ENCODE results near the gene SMAP1.
A peak's percentile ranks its signal among the peaks of the same experiment; 100 is the strongest.
"Not testable (repeated sequence)": the region's sequence is repeated elsewhere in the genome, so short reads cannot be mapped to it uniquely, and the experiment has no call there.

SMAP1 gene

GRCh38 chr6:70684794-70685493 lies 17.3 kb downstream of the SMAP1 start:
- DNase-seq: no peak

GRCh38 chr6:70685494-70686180 lies 18.0 kb downstream of the SMAP1 start:
- no peak for DNase-seq

- DNase-seq: peak; percentile 71
Measured at GRCh38 chr6:70686548-70687133, 19.0 kb downstream of the SMAP1 start.

- no peak for DNase-seq
Measured at GRCh38 chr6:70693887-70694286, 26.2 kb downstream of the SMAP1 start.

- DNase-seq: no peak
Measured at GRCh38 chr6:70694371-70694770, 26.7 kb downstream of the SMAP1 start.

- DNase-seq: no peak
Measured at GRCh38 chr6:70700922-70701876, 33.5 kb downstream of the SMAP1 start.

GRCh38 chr6:70705772-70706171 lies 38.1 kb downstream of the SMAP1 start:
- DNase-seq: no peak

GRCh38 chr6:70706491-70707123 lies 38.9 kb downstream of the SMAP1 start:
- DNase-seq: peak; percentile 80

GRCh38 chr6:70707893-70708292 lies 40.2 kb downstream of the SMAP1 start:
- DNase-seq: no peak

GRCh38 chr6:70708448-70708847 lies 40.8 kb downstream of the SMAP1 start:
- no peak for DNase-seq

GRCh38 chr6:70709826-70710225 lies 42.1 kb downstream of the SMAP1 start:
- no peak for DNase-seq

GRCh38 chr6:70714716-70715257 lies 47.1 kb downstream of the SMAP1 start:
- no peak for DNase-seq

- DNase-seq: no peak
Measured at GRCh38 chr6:70717038-70717801, 49.5 kb downstream of the SMAP1 start.

- DNase-seq: no peak
Measured at GRCh38 chr6:70724524-70724923, 56.8 kb downstream of the SMAP1 start.

- no peak for DNase-seq
Measured at GRCh38 chr6:70725817-70726415, 58.2 kb downstream of the SMAP1 start.

- no peak for DNase-seq
Measured at GRCh38 chr6:70734381-70734780, 66.7 kb downstream of the SMAP1 start.

GRCh38 chr6:70734979-70735378 lies 67.3 kb downstream of the SMAP1 start:
- DNase-seq: no peak

GRCh38 chr6:70735513-70735912 lies 67.8 kb downstream of the SMAP1 start:
- DNase-seq: no peak

- no peak for DNase-seq
Measured at GRCh38 chr6:70738028-70738427, 70.3 kb downstream of the SMAP1 start.

GRCh38 chr6:70739534-70739933 lies 71.9 kb downstream of the SMAP1 start:
- DNase-seq: no peak

GRCh38 chr6:70740746-70741145 lies 73.1 kb downstream of the SMAP1 start:
- DNase-seq: not testable (repeated sequence)
